OCI-LY1 (cell line): ENCODE results near the gene IPO13.

ENCODE experiments used
- H2AFZ ChIP-seq: fragments of 200-600 bp; sonication (generic), shearing (Covaris generic); 2 replicates; pipeline ENCODE4 v1.6.0; 2014; ENCODE audit warnings: antibody characterized with exemption, mild to moderate bottlenecking, low read length
- H3F3A ChIP-seq: fragments of 200-600 bp; sonication (generic), shearing (Covaris generic); 2 replicates; pipeline ENCODE4 v1.6.0; 2014; ENCODE audit warnings: mild to moderate bottlenecking, antibody characterized with exemption, low read length, moderate library complexity; ENCODE audit not compliant: insufficient read depth
- H3K27ac ChIP-seq: fragments of 200-600 bp; sonication (generic); 2 replicates; pipeline ENCODE4 v1.5.1; 2014; ENCODE audit warnings: low read length, mixed run types, mild to moderate bottlenecking, low read depth; ENCODE audit not compliant: poor library complexity, severe bottlenecking
- H3K27me3 ChIP-seq: fragments of 200-600 bp; sonication (generic); 2 replicates; pipeline ENCODE4 v1.6.0; 2014; ENCODE audit warnings: antibody characterized with exemption, mild to moderate bottlenecking, low read length, moderate library complexity; ENCODE audit not compliant: insufficient read depth
- H3K36me3 ChIP-seq: fragments of 200-600 bp; sonication (generic); 2 replicates; pipeline ENCODE4 v1.6.1; 2014; ENCODE audit warnings: mild to moderate bottlenecking, antibody characterized with exemption, low read length, moderate library complexity, mixed read lengths; ENCODE audit not compliant: insufficient read depth
- H3K4me1 ChIP-seq: fragments of 200-600 bp; sonication (generic); 2 replicates; pipeline ENCODE4 v1.5.1; 2014; ENCODE audit warnings: mild to moderate bottlenecking, low read length, moderate library complexity; ENCODE audit not compliant: insufficient read depth, severe bottlenecking
- H3K4me2 ChIP-seq: fragments of 200-600 bp; sonication (generic), shearing (Covaris generic); 2 replicates; pipeline ENCODE4 v1.6.1; 2014; ENCODE audit warnings: low read length
- H3K4me3 ChIP-seq: fragments of 200-600 bp; sonication (generic); 2 replicates; pipeline ENCODE4 v1.5.1; 2014; ENCODE audit warnings: low read length, low read depth, mild to moderate bottlenecking, mixed read lengths; ENCODE audit not compliant: poor library complexity, severe bottlenecking
- H3K79me2 ChIP-seq: fragments of 200-600 bp; shearing (Covaris generic); 2 replicates; pipeline ENCODE4 v1.6.1; 2016; ENCODE audit warnings: mixed run types, low read length, mixed read lengths; ENCODE audit not compliant: insufficient read depth
- H3K9ac ChIP-seq: fragments of 200-600 bp; sonication (generic), shearing (Covaris generic); 2 replicates; pipeline ENCODE4 v1.6.1; 2014; ENCODE audit warnings: mild to moderate bottlenecking, low read length, mixed read lengths
- H3K9me2 ChIP-seq: fragments of 200-600 bp; sonication (generic), shearing (Covaris generic); 2 replicates; pipeline ENCODE4 v1.6.1; 2014; ENCODE audit warnings: low read depth, mild to moderate bottlenecking, low read length, mixed read lengths
- H3K9me3 ChIP-seq: fragments of 200-600 bp; shearing (Covaris generic); 2 replicates; pipeline ENCODE4 v1.6.1; 2014; ENCODE audit warnings: low read length, mixed read lengths
- H4K20me1 ChIP-seq: fragments of 200-600 bp; sonication (generic), shearing (Covaris generic); 2 replicates; pipeline ENCODE4 v1.6.0; 2016; ENCODE audit warnings: mild to moderate bottlenecking, low read length; ENCODE audit not compliant: insufficient read depth
- CTCF ChIP-seq: fragments of 200-600 bp; sonication (generic), shearing (Covaris generic); IDR thresholded peaks from 2 replicates; pipeline ENCODE4 v1.5.1; 2017; ENCODE audit warnings: mild to moderate bottlenecking, antibody characterized with exemption, low read length, moderate library complexity, mixed read lengths
- EZH2 ChIP-seq: fragments of 200-600 bp; sonication (generic), shearing (Covaris generic); IDR thresholded peaks from 2 replicates; pipeline ENCODE4 v1.8.0; 2017; ENCODE audit warnings: borderline replicate concordance, mixed run types, mild to moderate bottlenecking, antibody characterized with exemption, low read length, moderate library complexity, mixed read lengths

The IPO13 gene

GRCh38 chr1:43946236-43947060 lies at the start of gene IPO13:
TSS of gene IPO13 (plus strand) at chr1:43946950. CDS start at chr1:43947601, 651 bp downstream.
- Histone ChIP-seq H3F3A (no peaks in the 10 kb centered on the region), H4K20me1 (no peaks in the 10 kb centered on the region), H3K9ac (peak within 1 kb of the TSS; percentile 90), H3K27ac (peak within 1 kb of the TSS; percentile 71), H3K36me3 (peaks cover 11% of the 10 kb centered on the region; the same call in 1 of the 2 replicates), H3K4me3 (peak within 1 kb of the TSS; percentile 85), H3K27me3 (no peaks in the 10 kb centered on the region), H3K9me3 (no peaks in the 10 kb centered on the region), H3K9me2 (no peaks in the 10 kb centered on the region), H3K79me2 (no peaks in the 10 kb centered on the region), H3K4me1 (peaks cover 31% of the 10 kb centered on the region), H2AFZ (peak within 1 kb of the TSS; percentile 61; the same call in 1 of the 2 replicates), H3K4me2 (peak within 1 kb of the TSS; percentile 82)
- TF ChIP-seq CTCF (peak; percentile 82), EZH2 (no peak)

GRCh38 chr1:43898981-43899380 lies 47.8 kb upstream of the IPO13 start:
- no peaks in the 10 kb centered on the region for H4K20me1 ChIP-seq
- TF ChIP-seq CTCF (no peak), EZH2 (no peak)
- H3K27ac ChIP-seq: no peak overlapping the region
- H3K36me3 ChIP-seq: peaks cover 19% of the 10 kb centered on the region; the same call in 1 of the 2 replicates
- H3K4me1 ChIP-seq: no peaks in the 10 kb centered on the region
- H2AFZ ChIP-seq: no peak overlapping the region
- H3K4me2 ChIP-seq: no peak overlapping the region
- H3K79me2 ChIP-seq: no peaks in the 10 kb centered on the region
- H3K9me3 ChIP-seq: no peaks in the 10 kb centered on the region
- H3K9me2 ChIP-seq: no peaks in the 10 kb centered on the region
- no peak overlapping the region for H3K9ac ChIP-seq
- no peaks in the 10 kb centered on the region for H3K27me3 ChIP-seq
- no peak overlapping the region for H3K4me3 ChIP-seq
- H3F3A ChIP-seq: no peaks in the 10 kb centered on the region

GRCh38 chr1:43900386-43900785 lies 46.4 kb upstream of the IPO13 start:
- no peaks in the 10 kb centered on the region for H3K4me1 ChIP-seq
- H2AFZ ChIP-seq: no peak overlapping the region
- H3K27ac ChIP-seq: no peak overlapping the region
- H3K79me2 ChIP-seq: no peaks in the 10 kb centered on the region
- no peaks in the 10 kb centered on the region for H4K20me1 ChIP-seq
- H3K4me2 ChIP-seq: no peak overlapping the region
- no peaks in the 10 kb centered on the region for H3F3A ChIP-seq
- peaks cover 15% of the 10 kb centered on the region; the same call in 1 of the 2 replicates for H3K36me3 ChIP-seq
- no peak overlapping the region for H3K4me3 ChIP-seq
- no peaks in the 10 kb centered on the region for H3K27me3 ChIP-seq
- no peak overlapping the region for H3K9ac ChIP-seq
- H3K9me3 ChIP-seq: no peaks in the 10 kb centered on the region
- no peaks in the 10 kb centered on the region for H3K9me2 ChIP-seq
- TF ChIP-seq CTCF: no peak
- TF ChIP-seq EZH2: no peak
